Psoas muscle (tissue), 8 donors: ENCODE measurements around the gene RPL37A. TPM values are rescaled to one million over a fixed set of nuclear protein-coding genes. Genes with fewer than 3 reads are reported as not detected.

Source experiments
- ATAC-seq, 4 donors: fragments of 200-7000 bp; cut with Tn5 transposase; one replicate each; pipeline ENCODE4 v1.9.1; 2020; ENCODE audit warnings: moderate library complexity in 3 of 4, mild to moderate bottlenecking in 2 of 4
- DNase-seq, 2 donors: peaks; one replicate each; pipeline ENCODE4 v3.0.0-alpha.2; 2020
- H3K27ac ChIP-seq: fragments of 200-600 bp; one replicate; pipeline ENCODE4 v1.8.0; 2022
- H3K27me3 ChIP-seq, 3 donors: fragments of 200-600 bp in 1 of 3; one replicate each; pipeline versions ENCODE4 v1.6.1 to v1.8.0; 2013 to 2022; ENCODE audit warnings: low read length in 2 of 3, mild to moderate bottlenecking in 2 of 3, moderate library complexity in 1 of 3; ENCODE audit not compliant: insufficient read depth in 3 of 3
- H3K36me3 ChIP-seq, 2 donors: fragments of 200-600 bp in 1 of 2; one replicate each; pipeline versions ENCODE4 v1.6.1 to v1.8.0; 2013 to 2022; ENCODE audit warnings: low read depth in 1 of 2, mild to moderate bottlenecking in 1 of 2, moderate library complexity in 1 of 2; ENCODE audit not compliant: insufficient read depth in 1 of 2
- H3K4me1 ChIP-seq: fragments of 200-600 bp; one replicate; pipeline ENCODE4 v1.8.0; 2022
- H3K4me3 ChIP-seq: fragments of 200-600 bp; one replicate; pipeline ENCODE4 v1.8.0; 2022; ENCODE audit warnings: mild to moderate bottlenecking
- H3K9me3 ChIP-seq: fragments of 200-600 bp; one replicate; pipeline ENCODE4 v1.8.0; 2022
- WGBS, 3 donors: extraction: QIAGEN DNeasy Blood & Tissue Kit; methylation state at CpG; one replicate each; pipeline versions ENCODE4 v1.1.6 to v1.1.7; 2013; 5-methylcytosine and 5-hydroxymethylcytosine counted together
- intact Hi-C, 2 donors: fragments of 100-400 bp; cut with DNase I; formaldehyde crosslinking; loops; one replicate each; pipeline versions ENCODE4 v1.11.0 to v1.14.2; 2022
- polyA plus RNA-seq, 3 donors: library from polyadenylated mRNA; stranded (reverse); fragments of 200-250 nt; gene quantifications; one replicate each; pipeline ENCODE4 v1.2.3, GENCODE V29; 2013
- total RNA-seq, 4 donors: library from RNA; stranded (reverse); fragmentation: NEBNext Ultra II Directional in 2 of 4; extraction: Animal tissue kit (Norgen Biotek cat#: 25700) in 2 of 4; gene quantifications; one replicate each; pipeline versions ENCODE4 v1.2.1 to v1.2.4, GENCODE V29; 2021 to 2023
- TF ChIP-seq, protein P1 (sequence below): fragments of 200-600 bp; IDR thresholded peaks from one replicate; pipeline ENCODE4 v1.8.0; 2022; ENCODE audit warnings: antibody characterized with exemption
- donor health status: healthy with polysubstance abuse.
- donor health status: DM: no; HTN: no; CAD: no; lungs with moderate emphysema.
- donor health status: Bipolar disorder and iron deficiency.
- donor health status: healthy.
- donor health status: DM: yes; HTN: yes; CAD: no.
- donor health status: DM: no; HTN: no; CAD: no.
- donor health status: DM: no; HTN: no; CAD: no.
- donor health status: DM: yes; HTN: yes; CAD: no.

RPL37A gene
- total and polyA plus RNA-seq, 7 donors, result 2,701 to 6,936 (median 3,343) TPM

DNA sequence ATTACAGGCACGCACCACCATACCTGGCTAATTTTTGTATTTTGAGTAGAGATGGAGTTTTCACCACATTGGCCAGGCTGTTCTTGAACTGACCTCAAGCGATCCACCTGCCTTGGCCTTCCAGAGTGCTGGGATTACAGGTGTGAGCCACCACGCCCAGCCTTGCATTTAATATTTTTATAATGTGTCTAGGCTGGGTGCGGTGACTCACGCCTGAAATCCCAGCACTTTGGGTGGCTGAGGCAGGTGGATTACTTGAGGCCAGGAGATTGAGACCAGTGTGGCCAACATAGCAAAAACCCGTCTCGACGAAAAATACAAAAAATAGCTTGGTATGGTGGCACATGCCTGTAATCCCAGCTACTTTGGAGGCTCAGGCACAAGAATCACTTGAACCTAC lies 3.2 kb downstream of the RPL37A start:
- H3K4me3 ChIP-seq, result no peak overlapping the region
- intact Hi-C loops, result no loop called here
- DNase-seq (no peak), ATAC-seq (no peak)
- H3K9me3 ChIP-seq, result no peaks in the 10 kb centered on the region
- WGBS, 3 donors, result 85 to 88% (median 86%) methylated on average over 8 of the region's 8 CpGs
- TF ChIP-seq, protein P1, sequence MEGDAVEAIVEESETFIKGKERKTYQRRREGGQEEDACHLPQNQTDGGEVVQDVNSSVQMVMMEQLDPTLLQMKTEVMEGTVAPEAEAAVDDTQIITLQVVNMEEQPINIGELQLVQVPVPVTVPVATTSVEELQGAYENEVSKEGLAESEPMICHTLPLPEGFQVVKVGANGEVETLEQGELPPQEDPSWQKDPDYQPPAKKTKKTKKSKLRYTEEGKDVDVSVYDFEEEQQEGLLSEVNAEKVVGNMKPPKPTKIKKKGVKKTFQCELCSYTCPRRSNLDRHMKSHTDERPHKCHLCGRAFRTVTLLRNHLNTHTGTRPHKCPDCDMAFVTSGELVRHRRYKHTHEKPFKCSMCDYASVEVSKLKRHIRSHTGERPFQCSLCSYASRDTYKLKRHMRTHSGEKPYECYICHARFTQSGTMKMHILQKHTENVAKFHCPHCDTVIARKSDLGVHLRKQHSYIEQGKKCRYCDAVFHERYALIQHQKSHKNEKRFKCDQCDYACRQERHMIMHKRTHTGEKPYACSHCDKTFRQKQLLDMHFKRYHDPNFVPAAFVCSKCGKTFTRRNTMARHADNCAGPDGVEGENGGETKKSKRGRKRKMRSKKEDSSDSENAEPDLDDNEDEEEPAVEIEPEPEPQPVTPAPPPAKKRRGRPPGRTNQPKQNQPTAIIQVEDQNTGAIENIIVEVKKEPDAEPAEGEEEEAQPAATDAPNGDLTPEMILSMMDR, result no peak
- no peaks in the 10 kb centered on the region for H3K27me3 ChIP-seq
- H3K27ac ChIP-seq, result peak overlapping the region; percentile 2
- peaks cover 28% of the 10 kb centered on the region for H3K4me1 ChIP-seq
- peaks cover 29 to 68% of the 10 kb centered on the region in 2 donors for H3K36me3 ChIP-seq

GRCh38 chr2:216502381-216503158 lies 3.9 kb downstream of the RPL37A start:
- WGBS, 3 donors, result 75 to 81% (median 75%) methylated on average over 7 of the region's 7 CpGs
- H3K4me3 ChIP-seq, result no peak overlapping the region
- H3K9me3 ChIP-seq, result no peaks in the 10 kb centered on the region
- TF ChIP-seq, protein P1, result no peak
- peaks cover 29 to 68% of the 10 kb centered on the region in 2 donors for H3K36me3 ChIP-seq
- no peak overlapping the region for H3K27ac ChIP-seq
- intact Hi-C loops, result no loop called here
- H3K4me1 ChIP-seq, result peaks cover 24% of the 10 kb centered on the region
- ATAC-seq (no peak), DNase-seq (no peak)
- H3K27me3 ChIP-seq, result no peaks in the 10 kb centered on the region

- intact Hi-C loops, result no loop called here
- Histone ChIP-seq H3K27ac (no peak overlapping the region), H3K9me3 (no peaks in the 10 kb centered on the region), H3K27me3 (no peaks in the 10 kb centered on the region), H3K36me3 (peaks cover 29 to 68% of the 10 kb centered on the region in 2 donors), H3K4me1 (peaks cover 28% of the 10 kb centered on the region), H3K4me3 (no peak overlapping the region)
- DNase-seq (no peak), ATAC-seq (no peak)
- 88 to 89% (median 88%) methylated on average over 6 of the region's 6 CpGs for WGBS, 3 donors
- TF ChIP-seq, protein P1, result no peak
Observed at GRCh38 chr2:216503159-216503629, 4.5 kb downstream of the RPL37A start.

- Histone ChIP-seq H3K4me3 (no peak overlapping the region), H3K27me3 (no peaks in the 10 kb centered on the region), H3K4me1 (peaks cover 33% of the 10 kb centered on the region), H3K36me3 (peaks cover 29 to 68% of the 10 kb centered on the region in 2 donors), H3K27ac (no peak overlapping the region), H3K9me3 (no peaks in the 10 kb centered on the region)
- TF ChIP-seq, protein P1, result no peak
- 50 to 73% (median 57%) methylated on average over 5 of the region's 5 CpGs for WGBS, 3 donors
- intact Hi-C loops, result no loop called here
- ATAC-seq (no peak), DNase-seq (no peak)
Observed at GRCh38 chr2:216503697-216504375, 5.2 kb downstream of the RPL37A start.
